ENCODE measurements around the gene IFT25.

DNA sequence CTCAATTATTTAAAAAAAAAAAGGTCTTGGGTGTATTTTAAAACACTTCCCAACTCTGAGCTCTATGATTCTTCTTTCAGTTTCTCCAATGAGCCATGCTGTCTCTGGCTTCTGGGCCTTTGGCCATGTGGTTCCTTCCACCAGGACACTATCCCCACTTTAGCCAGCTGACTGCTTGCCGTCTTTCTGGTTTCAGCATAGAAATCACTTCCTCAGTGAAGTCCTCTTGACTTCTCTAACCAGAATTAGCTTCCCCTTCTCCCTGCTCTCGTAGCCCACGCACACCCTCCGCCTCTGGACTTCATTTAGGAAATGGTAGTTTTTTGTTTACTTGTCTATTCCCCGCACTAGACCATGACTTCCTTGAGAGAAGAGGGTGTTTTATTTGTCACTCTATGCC is 52.6 kb downstream of the IFT25 start:
- TF ChIP-seq POLR2A (IDR thresholded peaks at IDR 0.05) (no peak), POLR2AphosphoS5 (IDR thresholded peaks at IDR 0.05) (no peak)

Data from gastroesophageal sphincter (tissue), 2 donors.